OCI-LY3 (cell line): ENCODE measurements around the gene KDM1B.

ENCODE experiments used
- H2AFZ ChIP-seq: fragments of 200-600, 300-600 bp; shearing (Covaris generic); 2 replicates; pipeline ENCODE4 v1.6.0; 2014; ENCODE audit warnings: antibody characterized with exemption, low read depth, low read length
- H3K27ac ChIP-seq: fragments of 200-600, 300-600 bp; sonication (generic); 2 replicates; pipeline ENCODE4 v1.5.1; 2014; ENCODE audit warnings: mild to moderate bottlenecking, low read length, moderate library complexity, mixed read lengths
- H3K27me3 ChIP-seq: fragments of 200-600, 300-600 bp; sonication (generic); 2 replicates; pipeline ENCODE4 v1.6.1; 2014; ENCODE audit warnings: low read depth, low read length, mixed read lengths
- H3K36me3 ChIP-seq: fragments of 200-600, 300-600 bp; sonication (generic); replicated peaks from 2 replicates; pipeline ENCODE3; 2014; ENCODE audit warnings: low read depth, low read length, mixed read lengths
- H3K4me1 ChIP-seq: fragments of 300-600, 200-600 bp; sonication (generic); 2 replicates; pipeline ENCODE4 v1.6.1; 2014; ENCODE audit warnings: low read length, mixed read lengths
- H3K4me2 ChIP-seq: fragments of 200-600, 300-600 bp; sonication (generic); 2 replicates; pipeline ENCODE4 v1.6.1; 2014; ENCODE audit warnings: low read length, mixed read lengths
- H3K4me3 ChIP-seq: fragments of 300-600, 200-600 bp; sonication (generic); 2 replicates; pipeline ENCODE4 v1.5.1; 2014; ENCODE audit warnings: antibody characterized with exemption, mild to moderate bottlenecking, low read length, moderate library complexity
- H3K79me2 ChIP-seq: fragments of 300-600, 200-600 bp; shearing (Covaris generic); 2 replicates; pipeline ENCODE4 v1.6.1; 2014; ENCODE audit warnings: mild to moderate bottlenecking, low read length, mixed read lengths
- H3K9ac ChIP-seq: fragments of 300-600, 200-600 bp; shearing (Covaris generic); 2 replicates; pipeline ENCODE4 v1.6.0; 2014; ENCODE audit warnings: mild to moderate bottlenecking, low read length, moderate library complexity
- H3K9me3 ChIP-seq: fragments of 200-600, 300-600 bp; shearing (Covaris generic); 2 replicates; pipeline ENCODE4 v1.6.1; 2014; ENCODE audit warnings: low read length, mixed read lengths; ENCODE audit not compliant: insufficient read depth
- H4K20me1 ChIP-seq: fragments of 200-600, 300-600 bp; sonication (generic); 2 replicates; pipeline ENCODE4 v1.6.1; 2016; ENCODE audit warnings: low read length, mixed read lengths; ENCODE audit not compliant: insufficient read depth
- CTCF ChIP-seq: fragments of 200-600, 300-600 bp; sonication (generic); IDR thresholded peaks from 2 replicates; pipeline ENCODE4 v1.5.1; 2014; ENCODE audit warnings: antibody characterized with exemption, low read length, low read depth
- EZH2phosphoT487 ChIP-seq: fragments of 200-600 bp; shearing (Covaris generic); IDR thresholded peaks from 2 replicates; pipeline ENCODE4 v1.6.1; 2018; ENCODE audit warnings: antibody characterized with exemption, mixed run types, low read depth

KDM1B gene

GRCh38 chr6:18241208-18242038, 86.2 kb downstream of the KDM1B start:
- H3K27ac ChIP-seq, result no peak overlapping the region
- no peak overlapping the region for H3K4me3 ChIP-seq
- no peak overlapping the region for H3K9ac ChIP-seq
- no peaks in the 10 kb centered on the region for H3K27me3 ChIP-seq
- H3K36me3 ChIP-seq, result peaks cover 69% of the 10 kb centered on the region
- no peaks in the 10 kb centered on the region for H3K9me3 ChIP-seq
- no peak overlapping the region for H2AFZ ChIP-seq
- no peak overlapping the region for H3K4me2 ChIP-seq
- H3K4me1 ChIP-seq, result peaks cover 20% of the 10 kb centered on the region; the same call in 1 of the 2 replicates
- peaks cover 55% of the 10 kb centered on the region for H4K20me1 ChIP-seq
- no peak for TF ChIP-seq EZH2phosphoT487
- no peak for TF ChIP-seq CTCF
- H3K79me2 ChIP-seq, result peaks cover 100% of the 10 kb centered on the region

DNA sequence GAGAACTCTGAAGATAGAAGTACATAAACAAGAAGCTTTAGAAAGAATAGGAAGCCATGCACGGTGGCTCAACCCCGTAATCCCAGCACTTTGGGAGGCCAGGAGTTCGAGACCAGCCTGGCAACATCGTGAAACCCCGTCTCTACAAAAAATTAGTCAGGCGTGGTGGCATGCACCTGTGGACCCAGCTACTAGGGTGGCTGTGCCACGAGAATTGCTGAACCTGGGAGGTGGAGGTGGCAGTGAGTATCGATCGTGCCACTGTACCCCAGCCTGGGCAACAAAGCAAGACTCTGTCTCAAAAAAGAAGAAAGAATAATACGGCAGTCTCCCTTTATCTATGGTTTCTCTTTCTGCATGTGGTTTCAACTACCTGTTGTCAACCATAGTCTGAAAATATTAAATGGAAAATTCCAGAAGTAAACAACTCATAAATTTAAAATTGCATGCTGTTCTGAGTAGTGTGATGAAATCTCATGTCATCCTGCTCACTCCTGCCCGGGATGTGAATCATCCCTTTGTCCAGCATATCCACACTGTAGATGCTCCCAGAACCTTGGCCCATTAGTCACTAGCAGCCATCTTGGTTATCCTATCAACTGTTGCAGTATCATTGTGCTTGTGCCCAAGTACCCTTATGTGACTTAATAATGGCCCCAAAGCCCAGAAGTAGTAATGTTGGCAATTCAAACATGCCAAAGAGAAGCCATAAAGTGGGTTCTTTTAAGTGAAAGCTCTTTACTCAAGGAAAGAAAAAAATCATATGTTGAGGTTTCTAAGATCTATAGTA, 87.0 kb downstream of the KDM1B start:
- Histone ChIP-seq H3K79me2 (peaks cover 100% of the 10 kb centered on the region), H2AFZ (no peak overlapping the region), H3K36me3 (peaks cover 72% of the 10 kb centered on the region), H4K20me1 (peaks cover 61% of the 10 kb centered on the region), H3K4me3 (no peak overlapping the region), H3K4me1 (peaks cover 20% of the 10 kb centered on the region; the same call in 1 of the 2 replicates), H3K27ac (no peak overlapping the region), H3K9me3 (no peaks in the 10 kb centered on the region), H3K4me2 (no peak overlapping the region), H3K27me3 (no peaks in the 10 kb centered on the region), H3K9ac (no peak overlapping the region)
- no peak for TF ChIP-seq EZH2phosphoT487
- TF ChIP-seq CTCF, result no peak

DNA sequence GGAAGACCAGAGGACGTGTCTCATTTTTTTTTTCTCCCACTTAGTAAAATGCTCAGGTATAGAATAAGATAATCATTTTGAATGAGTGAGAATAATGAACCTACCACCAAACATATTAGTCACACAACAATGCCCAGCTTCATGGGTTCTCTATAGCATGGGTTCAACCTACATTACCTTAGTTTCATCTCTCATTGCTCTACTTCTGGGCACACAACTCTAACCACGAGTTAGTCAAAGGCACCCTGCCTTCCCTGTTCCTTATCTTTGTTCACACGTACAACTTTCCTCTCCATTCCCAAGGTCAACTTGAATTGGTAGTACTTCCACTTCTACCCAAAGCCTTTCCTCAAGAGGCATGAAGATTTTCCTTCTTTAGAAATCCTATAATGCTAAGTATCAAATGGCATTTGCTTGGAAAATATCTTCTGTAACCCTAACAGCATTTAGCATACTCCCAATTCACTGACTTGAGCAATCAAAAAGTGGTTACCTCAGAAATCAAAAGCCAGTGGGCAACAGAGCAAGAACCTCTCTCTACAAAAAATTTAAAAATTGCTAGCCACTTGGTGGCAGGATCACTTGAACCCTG, 88.2 kb downstream of the KDM1B start:
- Histone ChIP-seq H2AFZ (no peak overlapping the region), H4K20me1 (peaks cover 68% of the 10 kb centered on the region), H3K79me2 (peaks cover 100% of the 10 kb centered on the region), H3K27me3 (no peaks in the 10 kb centered on the region), H3K27ac (no peak overlapping the region), H3K4me3 (no peak overlapping the region), H3K4me1 (peaks cover 20% of the 10 kb centered on the region; the same call in 1 of the 2 replicates), H3K9ac (no peak overlapping the region), H3K36me3 (peaks cover 76% of the 10 kb centered on the region), H3K4me2 (no peak overlapping the region), H3K9me3 (no peaks in the 10 kb centered on the region)
- TF ChIP-seq EZH2phosphoT487 (no peak), CTCF (no peak)

DNA sequence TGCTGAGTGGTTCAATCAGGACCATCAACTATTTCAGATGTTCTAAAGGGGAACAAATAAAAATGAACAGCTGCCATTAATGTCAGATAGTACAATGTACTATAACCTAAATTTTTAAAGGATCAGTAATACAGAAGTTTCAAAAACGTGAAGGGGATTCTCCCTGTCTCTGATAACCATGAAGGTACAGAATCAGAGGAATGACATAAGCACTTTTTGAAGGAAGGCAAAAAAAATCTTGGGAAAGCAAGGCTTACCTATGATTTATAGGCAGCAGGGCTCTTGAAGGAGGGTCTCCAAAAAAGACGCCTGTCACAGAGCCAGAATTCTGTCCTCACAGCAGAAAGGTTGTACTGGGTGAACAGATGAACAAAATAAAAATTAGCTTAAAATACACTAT, 89.0 kb downstream of the KDM1B start:
- H3K4me3 ChIP-seq, result no peak overlapping the region
- TF ChIP-seq CTCF (no peak), EZH2phosphoT487 (no peak)
- peaks cover 84% of the 10 kb centered on the region for H3K36me3 ChIP-seq
- peaks cover 76% of the 10 kb centered on the region for H4K20me1 ChIP-seq
- H3K9ac ChIP-seq, result no peak overlapping the region
- no peaks in the 10 kb centered on the region for H3K27me3 ChIP-seq
- H3K4me2 ChIP-seq, result no peak overlapping the region
- H2AFZ ChIP-seq, result no peak overlapping the region
- H3K9me3 ChIP-seq, result no peaks in the 10 kb centered on the region
- H3K79me2 ChIP-seq, result peaks cover 100% of the 10 kb centered on the region
- H3K27ac ChIP-seq, result no peak overlapping the region
- peaks cover 23% of the 10 kb centered on the region for H3K4me1 ChIP-seq
